ENCODE results near the gene PIK3CB.
"Not testable (repeated sequence)": the region's sequence is repeated elsewhere in the genome, so short reads cannot be mapped to it uniquely, and the experiment has no call there.

Gene PIK3CB

GRCh38 chr3:138829886-138830510 is 4.7 kb downstream of the PIK3CB start:
- no peak for DNase-seq (ENCODE audit: low read depth)
- no peak overlapping the region for H3K4me3 ChIP-seq (ENCODE audit: low read length)
- no peak for TF ChIP-seq CTCF (conservative IDR thresholded peaks at IDR 0.05; ENCODE audit: low read length)

- H3K4me3 ChIP-seq (ENCODE audit: low read length) = no peak overlapping the region
- DNase-seq (ENCODE audit: low read depth) = no peak
- TF ChIP-seq CTCF (conservative IDR thresholded peaks at IDR 0.05; ENCODE audit: low read length) = no peak
Observed at GRCh38 chr3:138829097-138829496, 5.6 kb downstream of the PIK3CB start.

GRCh38 chr3:138827222-138827621 is 7.5 kb downstream of the PIK3CB start:
- DNase-seq (ENCODE audit: low read depth) = no peak
- H3K4me3 ChIP-seq (ENCODE audit: low read length) = no peak overlapping the region
- TF ChIP-seq CTCF (conservative IDR thresholded peaks at IDR 0.05; ENCODE audit: low read length) = no peak

GRCh38 chr3:138825336-138825735 is 9.4 kb downstream of the PIK3CB start:
- DNase-seq (ENCODE audit: low read depth) = no peak
- no peak for TF ChIP-seq CTCF (conservative IDR thresholded peaks at IDR 0.05; ENCODE audit: low read length)
- no peak overlapping the region for H3K4me3 ChIP-seq (ENCODE audit: low read length)

GRCh38 chr3:138824114-138824506 is 10.6 kb downstream of the PIK3CB start:
- no peak overlapping the region for H3K4me3 ChIP-seq (ENCODE audit: low read length)
- no peak for TF ChIP-seq CTCF (conservative IDR thresholded peaks at IDR 0.05; ENCODE audit: low read length)
- no peak for DNase-seq (ENCODE audit: low read depth)

- DNase-seq (ENCODE audit: low read depth); H3K4me3 ChIP-seq (ENCODE audit: low read length): not testable (repeated sequence)
Observed at GRCh38 chr3:138820379-138820778, 14.3 kb downstream of the PIK3CB start.

- no peak for DNase-seq (ENCODE audit: low read depth)
- no peak overlapping the region for H3K4me3 ChIP-seq (ENCODE audit: low read length)
- TF ChIP-seq CTCF (conservative IDR thresholded peaks at IDR 0.05; ENCODE audit: low read length) = no peak
Observed at GRCh38 chr3:138818185-138818860, 16.4 kb downstream of the PIK3CB start.
